NT2/D1 (cell line): ENCODE measurements around the gene TADA1.

Source experiments
- SUZ12 ChIP-seq: IDR thresholded peaks from 2 replicates; pipeline ENCODE4 v1.6.1; 2011; ENCODE audit not compliant: insufficient read length, insufficient read depth; ENCODE audit errors: extremely low read depth
- ZNF274 ChIP-seq: IDR thresholded peaks from 2 replicates; pipeline ENCODE4 v1.6.1; 2011; ENCODE audit warnings: mild to moderate bottlenecking, low read depth, low read length

GRCh38 chr1:166907763-166908162 is 31.7 kb upstream of the TADA1 start:
- TF ChIP-seq ZNF274 (no peak), SUZ12 (no peak)
